Left ventricle myocardium inferior (tissue), 1 donor: ENCODE results near the gene KRTAP2-4. TPM values are rescaled to one million over a fixed set of nuclear protein-coding genes. Genes with fewer than 3 reads are reported as not detected.
"Not testable (repeated sequence)": the region's sequence is repeated elsewhere in the genome, so short reads cannot be mapped to it uniquely, and the experiment has no call there.

Experiments
- DNase-seq: peaks from one replicate; pipeline ENCODE4 v3.0.0-alpha.2; 2020
- H3K27ac ChIP-seq: fragments of 200-600 bp; replicated peaks from 2 replicates; pipeline ENCODE4 v1.8.0; 2021
- H3K27me3 ChIP-seq: fragments of 200-600 bp; 2 replicates; pipeline ENCODE4 v1.8.0; 2021; ENCODE audit warnings: low read depth
- H3K36me3 ChIP-seq: fragments of 200-600 bp; 2 replicates; pipeline ENCODE4 v1.8.0; 2021
- H3K4me1 ChIP-seq: fragments of 200-600 bp; 2 replicates; pipeline ENCODE4 v1.8.0; 2021
- H3K4me3 ChIP-seq: fragments of 200-600 bp; 2 replicates; pipeline ENCODE4 v1.8.0; 2021; ENCODE audit warnings: mild to moderate bottlenecking, moderate library complexity
- H3K9me3 ChIP-seq: fragments of 200-600 bp; replicated peaks from 2 replicates; pipeline ENCODE4 v1.8.0; 2021
- intact Hi-C: fragments of 100-400 bp; cut with micrococcal nuclease; formaldehyde crosslinking; loops from one replicate; pipeline ENCODE4 v1.11.0; 2022
- total RNA-seq: library from RNA; stranded (reverse); fragmentation: NEBNext Ultra II Directional; extraction: Animal tissue kit (Norgen Biotek cat#: 25700); gene quantifications from one replicate; pipeline ENCODE4 v1.2.1, GENCODE V29; 2021
- TF ChIP-seq, protein P1 (sequence below): fragments of 200-600 bp; IDR thresholded peaks from 2 replicates; pipeline ENCODE4 v1.8.0; 2021; ENCODE audit warnings: antibody characterized with exemption, mild to moderate bottlenecking, borderline replicate concordance
- donor health status: DM: no; HTN: yes; CAD: no; lungs with severe emphysema.

Gene KRTAP2-4
- total RNA-seq, 1 donor from 2014 or later = not detected

DNA sequence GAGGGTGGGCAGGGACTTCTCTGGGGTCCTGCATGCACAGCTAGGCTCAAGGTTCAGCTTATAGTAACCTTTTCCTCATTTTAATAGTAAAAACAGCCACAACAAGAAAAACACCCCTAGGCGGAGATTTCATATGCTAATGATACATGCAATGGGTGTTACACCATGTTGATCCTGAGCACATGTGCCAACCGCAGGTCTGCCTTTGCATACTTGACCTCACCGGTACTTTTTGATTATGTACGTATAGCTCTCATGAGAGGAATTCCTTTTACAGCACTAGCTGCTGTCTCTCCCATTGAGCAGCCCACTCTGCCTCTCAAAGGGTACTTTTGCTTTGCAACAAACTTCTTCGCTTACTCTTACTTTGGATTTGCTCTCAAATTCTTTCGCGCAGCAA, 30.4 kb upstream of the KRTAP2-4 start:
- H3K4me1 ChIP-seq = no peaks in the 10 kb centered on the region
- no peaks in the 10 kb centered on the region for H3K9me3 ChIP-seq
- H3K4me3 ChIP-seq = no peak overlapping the region
- intact Hi-C loops = no loop called here
- H3K36me3 ChIP-seq = no peaks in the 10 kb centered on the region
- no peak for DNase-seq
- no peak overlapping the region for H3K27ac ChIP-seq
- TF ChIP-seq, protein P1, sequence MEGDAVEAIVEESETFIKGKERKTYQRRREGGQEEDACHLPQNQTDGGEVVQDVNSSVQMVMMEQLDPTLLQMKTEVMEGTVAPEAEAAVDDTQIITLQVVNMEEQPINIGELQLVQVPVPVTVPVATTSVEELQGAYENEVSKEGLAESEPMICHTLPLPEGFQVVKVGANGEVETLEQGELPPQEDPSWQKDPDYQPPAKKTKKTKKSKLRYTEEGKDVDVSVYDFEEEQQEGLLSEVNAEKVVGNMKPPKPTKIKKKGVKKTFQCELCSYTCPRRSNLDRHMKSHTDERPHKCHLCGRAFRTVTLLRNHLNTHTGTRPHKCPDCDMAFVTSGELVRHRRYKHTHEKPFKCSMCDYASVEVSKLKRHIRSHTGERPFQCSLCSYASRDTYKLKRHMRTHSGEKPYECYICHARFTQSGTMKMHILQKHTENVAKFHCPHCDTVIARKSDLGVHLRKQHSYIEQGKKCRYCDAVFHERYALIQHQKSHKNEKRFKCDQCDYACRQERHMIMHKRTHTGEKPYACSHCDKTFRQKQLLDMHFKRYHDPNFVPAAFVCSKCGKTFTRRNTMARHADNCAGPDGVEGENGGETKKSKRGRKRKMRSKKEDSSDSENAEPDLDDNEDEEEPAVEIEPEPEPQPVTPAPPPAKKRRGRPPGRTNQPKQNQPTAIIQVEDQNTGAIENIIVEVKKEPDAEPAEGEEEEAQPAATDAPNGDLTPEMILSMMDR = no peak
- peaks cover 41% of the 10 kb centered on the region for H3K27me3 ChIP-seq

DNA sequence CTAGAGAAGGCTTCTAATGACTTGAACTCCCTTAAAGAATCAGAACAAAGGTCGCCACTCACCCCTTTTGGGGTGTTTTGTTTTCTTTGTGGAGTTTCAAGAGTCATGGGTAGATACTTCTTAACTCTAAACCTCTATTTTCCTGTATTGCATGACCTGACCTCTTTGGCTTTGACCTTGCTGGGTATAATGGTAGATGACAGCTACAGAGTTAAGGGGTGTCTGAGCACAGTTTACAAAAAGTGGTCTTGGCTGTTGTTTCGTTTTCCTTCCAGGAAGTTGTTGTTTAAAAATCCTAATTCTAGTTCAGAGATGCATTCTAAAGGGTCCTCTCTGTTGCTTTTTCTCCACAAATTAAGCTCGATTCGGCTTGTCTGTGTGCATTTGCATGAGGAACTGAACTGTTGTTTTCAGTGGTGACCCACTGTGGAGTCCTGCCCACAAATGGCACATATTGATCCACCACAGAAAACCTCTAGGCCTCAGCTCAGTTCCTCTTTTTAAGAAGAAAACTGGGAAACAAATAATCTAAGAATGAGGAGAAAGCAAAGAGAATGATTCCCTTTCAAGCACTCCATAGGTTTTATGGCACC, 23.2 kb upstream of the KRTAP2-4 start:
- H3K27me3 ChIP-seq, H3K4me3 ChIP-seq, DNase-seq, H3K4me1 ChIP-seq, H3K27ac ChIP-seq, H3K9me3 ChIP-seq, H3K36me3 ChIP-seq, intact Hi-C loops: not testable (repeated sequence)

DNA sequence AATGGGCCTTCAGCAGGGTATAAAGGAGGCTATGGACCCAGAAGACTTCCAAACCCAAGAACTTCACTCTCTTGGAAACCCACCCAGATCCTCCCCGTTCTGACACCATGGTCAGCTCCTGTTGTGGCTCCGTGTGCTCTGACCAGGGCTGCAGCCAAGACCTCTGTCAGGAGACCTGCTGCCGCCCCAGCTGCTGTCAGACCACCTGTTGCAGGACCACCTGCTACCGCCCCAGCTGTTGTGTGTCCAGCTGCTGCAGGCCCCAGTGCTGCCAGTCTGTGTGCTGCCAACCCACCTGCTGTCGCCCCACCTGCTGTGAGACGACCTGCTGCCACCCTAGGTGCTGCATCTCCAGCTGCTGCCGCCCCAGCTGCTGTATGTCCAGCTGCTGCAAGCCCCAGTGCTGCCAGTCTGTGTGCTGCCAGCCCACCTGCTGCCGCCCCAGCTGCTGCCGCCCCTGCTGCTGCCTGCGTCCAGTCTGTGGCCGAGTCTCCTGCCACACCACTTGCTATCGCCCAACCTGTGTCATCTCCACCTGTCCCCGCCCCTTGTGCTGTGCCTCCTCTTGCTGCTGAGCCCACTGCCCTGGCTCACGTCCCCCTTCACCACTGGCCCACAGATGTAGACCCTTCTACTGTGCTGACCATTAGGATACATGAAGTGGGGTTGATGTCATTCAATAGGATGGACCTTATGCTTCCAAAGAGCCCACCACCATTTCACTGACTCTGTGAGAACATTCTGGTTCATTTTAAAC, 18.6 kb upstream of the KRTAP2-4 start, which contains the start of gene KRTAP4-7:
Gene KRTAP4-7, plus strand, starts transcription at position 51 of the 757 bp plus-strand sequence. Its CDS starts 57 bp downstream, at position 108.
- not testable (repeated sequence) for DNase-seq

DNA sequence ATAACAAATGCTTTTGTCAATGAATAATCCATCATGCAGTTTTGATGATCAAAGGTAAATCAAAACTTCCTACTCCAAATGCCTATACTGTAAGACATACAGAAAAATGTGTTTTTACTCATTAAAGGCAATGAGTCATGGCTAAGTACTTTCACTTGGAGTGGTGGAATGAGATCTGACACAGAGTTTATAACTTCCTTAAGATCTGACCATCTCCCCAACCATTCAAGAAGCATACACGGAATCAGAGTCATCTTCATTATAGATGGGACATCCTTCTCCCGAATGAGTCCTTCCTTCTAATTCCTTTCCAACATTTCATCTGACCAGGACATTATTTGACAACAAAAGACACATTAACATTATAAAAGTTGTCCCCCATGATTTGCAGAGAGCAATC, 17.7 kb upstream of the KRTAP2-4 start:
- not testable (repeated sequence) for H3K27ac ChIP-seq

More for the DNA sequence above, 18.6 kb upstream of the KRTAP2-4 start, which contains the start of gene KRTAP4-7:
- intact Hi-C loops, H3K9me3 ChIP-seq, H3K27ac ChIP-seq, H3K4me3 ChIP-seq, H3K4me1 ChIP-seq, H3K36me3 ChIP-seq: not testable (repeated sequence)
- peaks cover 23% of the 10 kb centered on the region for H3K27me3 ChIP-seq

DNA sequence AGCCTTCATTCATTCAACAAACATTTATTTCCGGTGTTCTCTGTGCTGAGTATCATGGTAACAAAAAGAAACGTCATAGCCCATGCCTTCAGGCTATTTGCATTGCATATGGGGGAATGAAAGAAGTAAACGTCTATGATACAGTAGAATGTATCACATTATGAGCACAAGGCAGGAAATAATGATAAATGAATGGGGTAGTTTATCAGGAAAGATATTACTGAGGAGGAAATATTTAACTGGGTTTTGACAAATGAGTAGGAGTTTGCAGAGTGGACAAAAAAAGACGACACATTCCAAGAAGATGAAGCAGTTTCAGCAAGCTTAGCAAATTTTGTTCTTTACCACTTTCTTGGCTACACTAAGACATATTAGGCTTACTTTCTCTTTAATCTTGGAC, 16.9 kb upstream of the KRTAP2-4 start:
- H3K4me1 ChIP-seq = no peaks in the 10 kb centered on the region
- TF ChIP-seq, protein P1 = no peak
- H3K36me3 ChIP-seq = no peaks in the 10 kb centered on the region
- no peak overlapping the region for H3K4me3 ChIP-seq
- H3K27me3 ChIP-seq = peaks cover 35% of the 10 kb centered on the region
- no peaks in the 10 kb centered on the region for H3K9me3 ChIP-seq
- no peak overlapping the region for H3K27ac ChIP-seq
- intact Hi-C loops = no loop called here
- no peak for DNase-seq

More for the DNA sequence above, 17.7 kb upstream of the KRTAP2-4 start:
- intact Hi-C loops, H3K4me1 ChIP-seq, DNase-seq, H3K4me3 ChIP-seq, H3K9me3 ChIP-seq, H3K36me3 ChIP-seq: not testable (repeated sequence)
- peaks cover 30% of the 10 kb centered on the region for H3K27me3 ChIP-seq

DNA sequence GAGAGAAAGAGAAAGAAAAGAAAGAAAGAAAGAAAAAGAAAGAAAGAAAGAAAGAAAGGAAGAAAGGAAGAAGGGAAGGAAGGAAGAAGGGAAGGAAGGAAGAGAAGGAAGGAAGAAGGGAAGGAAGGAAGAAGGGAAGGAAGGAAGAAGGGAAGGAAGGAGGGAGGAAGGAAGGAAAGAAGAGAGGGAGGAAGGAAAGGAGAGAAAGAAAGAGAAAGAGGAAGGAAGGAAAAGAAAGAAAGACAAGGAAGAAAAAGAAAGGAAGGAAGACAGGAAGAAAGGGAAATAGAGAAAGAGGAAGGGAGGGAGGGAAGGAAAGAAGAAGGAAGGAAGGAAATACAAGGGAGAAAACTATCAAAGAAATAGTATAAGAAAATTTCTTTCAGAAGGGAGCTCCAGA, 11.1 kb upstream of the KRTAP2-4 start:
- TF ChIP-seq, protein P1 = no peak
- H3K4me1 ChIP-seq = no peaks in the 10 kb centered on the region
- no peak for DNase-seq
- intact Hi-C loops = no loop called here
- peaks cover 60% of the 10 kb centered on the region for H3K27me3 ChIP-seq
- H3K9me3 ChIP-seq = no peaks in the 10 kb centered on the region
- no peak overlapping the region for H3K4me3 ChIP-seq
- no peaks in the 10 kb centered on the region for H3K36me3 ChIP-seq
- no peak overlapping the region for H3K27ac ChIP-seq

DNA sequence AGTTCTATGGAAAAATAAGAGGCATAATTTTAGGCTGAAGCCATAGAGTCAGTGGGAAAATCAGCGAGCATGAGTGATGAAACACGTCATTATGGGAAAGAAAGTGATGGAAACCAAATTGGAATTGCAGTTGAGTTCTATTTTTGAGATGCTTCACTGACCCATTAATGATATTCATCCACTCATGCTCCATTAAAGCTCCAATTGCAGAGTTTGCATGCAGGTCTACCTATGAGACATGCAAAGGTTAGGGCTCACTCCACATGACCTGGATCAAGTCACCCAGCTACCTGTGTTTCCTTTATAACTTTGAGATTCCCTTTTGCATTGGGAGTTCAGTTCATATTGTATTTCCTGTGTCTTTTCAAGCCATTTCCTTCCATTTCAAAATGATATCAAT, 8.0 kb upstream of the KRTAP2-4 start:
- Histone ChIP-seq H3K27ac (no peak overlapping the region), H3K9me3 (no peaks in the 10 kb centered on the region), H3K4me3 (no peak overlapping the region), H3K36me3 (no peaks in the 10 kb centered on the region), H3K4me1 (no peaks in the 10 kb centered on the region), H3K27me3 (peaks cover 47% of the 10 kb centered on the region)
- DNase-seq = no peak
- TF ChIP-seq, protein P1 = no peak
- intact Hi-C loops = no loop called here
